ENCODE results near the gene SLK. TPM values are rescaled to one million over a fixed set of nuclear protein-coding genes. Genes with fewer than 3 reads are reported as not detected.

Gene SLK
- total and polyA plus RNA-seq, 10 of the 15 experiments (the other 5 are each of a cell fraction or from before 2014, with no cell fraction given): 2.5 to 24.2 (median 11.1) TPM

DNA sequence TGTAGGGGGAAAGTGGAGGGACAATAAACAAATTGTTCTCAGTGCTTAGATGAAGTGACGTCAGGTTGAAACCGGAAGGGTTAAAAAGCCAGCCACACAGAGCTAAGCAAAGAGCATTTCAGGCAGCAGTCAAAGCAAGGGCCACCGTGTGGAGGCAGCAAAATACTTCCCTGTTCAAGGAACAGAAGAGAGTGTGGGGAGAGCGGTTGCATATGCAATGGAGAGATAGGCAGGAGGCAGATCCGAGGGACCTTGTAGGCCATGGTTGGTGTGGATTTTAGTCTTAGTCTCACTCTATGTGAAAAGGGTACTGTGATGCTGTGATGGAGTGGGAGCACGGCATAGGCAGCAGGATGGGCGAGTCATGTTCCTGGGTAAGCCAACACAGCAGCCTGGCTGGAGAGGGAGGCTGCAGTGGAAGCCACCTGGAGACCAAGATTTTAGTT, 45.2 kb upstream of the SLK start:
- DNase-seq (ENCODE audit: low read depth, low spot score) (no peak), FAIRE-seq (no peak), ATAC-seq (no peak)
- Histone ChIP-seq H3K27me3 (replicated peaks in 1 of 2; ENCODE audit: control insufficient read depth in 2 of 2, insufficient read depth in 2 of 2, low read length in 1 of 2) (no peaks in the 10 kb centered on the region), H3K9ac (ENCODE audit: control insufficient read depth, insufficient read depth, low read length) (no peak overlapping the region), H3K4me2 (ENCODE audit: control insufficient read depth, insufficient read depth) (no peak overlapping the region), H4K20me1 (ENCODE audit: control insufficient read depth, insufficient read depth) (no peaks in the 10 kb centered on the region), H3K79me2 (ENCODE audit: control insufficient read depth, insufficient read depth, low read length) (peaks cover 11% of the 10 kb centered on the region), H3K4me1 (ENCODE audit: control insufficient read depth, insufficient read depth, low read length) (peaks cover 7% of the 10 kb centered on the region), H3K4me3 (no peak overlapping the region), H3K9me3 (replicated peaks; ENCODE audit: control insufficient read depth, insufficient read depth, low read length) (no peaks in the 10 kb centered on the region), H2AFZ (ENCODE audit: control insufficient read depth, low read depth, low read length) (peak overlapping the region; percentile 80), H3K27ac (ENCODE audit: control insufficient read depth, insufficient read depth) (no peak overlapping the region), H3K36me3 (ENCODE audit: control insufficient read depth in 2 of 2, insufficient read depth in 2 of 2, low read length in 1 of 2) (no peaks in the 10 kb centered on the region)
- ChIA-PET RAD21 (ENCODE audit: unreplicated experiment) (interaction anchor here (1.1 to 1.5 kb wide), 5 partner anchors 11 to 202 kb away, joined by 3 to 6 read pairs (median 4); partner anchors contain the start of gene SFR1), CTCF (interaction anchor here (0.5 to 2.0 kb wide), 5 partner anchors 13 to 384 kb away, joined by 3 to 8 read pairs (median 3); no protein-coding TSS in a partner anchor), SMC1A (ENCODE audit: uncharacterized antibody, unreplicated experiment) (interaction anchor here (0.7 to 1.4 kb wide), 9 partner anchors 12 to 204 kb away, joined by 3 to 5 read pairs (median 3); no protein-coding TSS in a partner anchor), POLR2A (interaction anchor here (0.7 to 1.1 kb wide), 5 partner anchors 11 to 334 kb away, joined by 3 read pairs; partner anchors contain the start of gene GSTO1)
- intact Hi-C loops (cut with micrococcal nuclease; ENCODE audit: unreplicated experiment): no loop called here
- 60% methylated on average over 7 of the region's 7 CpGs for WGBS (ENCODE audit: insufficient coverage, insufficient replicate concordance, low lambda C conversion rate, missing lambda C conversion rate)
- no TSS peak for BruUV-seq (replicated peaks)
- TF ChIP-seq YY1 (IDR thresholded peaks at IDR 0.05; ENCODE audit: low read depth, low read length) (no peak), CTCF (IDR thresholded peaks at IDR 0.05 in 2 of 3, conservative IDR thresholded peaks at IDR 0.05 in 1 of 3; ENCODE audit: control insufficient read depth in 2 of 3, extremely low read depth in 1 of 3, insufficient read depth in 1 of 3, low read depth in 3 of 3, low read length in 3 of 3) (peak in 1 of 3 experiments; percentile 6; a peak in 2 of 6 replicates), ZSCAN29 (IDR thresholded peaks at IDR 0.05) (no peak), CREM (IDR thresholded peaks at IDR 0.05; ENCODE audit: low read depth) (0 out of 2 replicates have a peak, but pooled peaks have one; percentile 16), CREB1 (IDR thresholded peaks at IDR 0.05; ENCODE audit: low read depth) (peak; percentile 36; the same call in 1 of the 2 replicates), POLR2A (IDR thresholded peaks at IDR 0.05; ENCODE audit: low read depth, low read length) (0 out of 2 replicates have a peak, but pooled peaks have one; percentile 31), ATF7 (IDR thresholded peaks at IDR 0.05; ENCODE audit: low read depth) (peak; percentile 74), GABPA (IDR thresholded peaks at IDR 0.05; ENCODE audit: low read depth) (0 out of 2 replicates have a peak, but pooled peaks have one; percentile 31), CEBPB (IDR thresholded peaks at IDR 0.05; ENCODE audit: borderline replicate concordance in 1 of 2, low read depth in 2 of 2, low read length in 2 of 2) (no peak)
- TF ChIP-seq, protein P1, sequence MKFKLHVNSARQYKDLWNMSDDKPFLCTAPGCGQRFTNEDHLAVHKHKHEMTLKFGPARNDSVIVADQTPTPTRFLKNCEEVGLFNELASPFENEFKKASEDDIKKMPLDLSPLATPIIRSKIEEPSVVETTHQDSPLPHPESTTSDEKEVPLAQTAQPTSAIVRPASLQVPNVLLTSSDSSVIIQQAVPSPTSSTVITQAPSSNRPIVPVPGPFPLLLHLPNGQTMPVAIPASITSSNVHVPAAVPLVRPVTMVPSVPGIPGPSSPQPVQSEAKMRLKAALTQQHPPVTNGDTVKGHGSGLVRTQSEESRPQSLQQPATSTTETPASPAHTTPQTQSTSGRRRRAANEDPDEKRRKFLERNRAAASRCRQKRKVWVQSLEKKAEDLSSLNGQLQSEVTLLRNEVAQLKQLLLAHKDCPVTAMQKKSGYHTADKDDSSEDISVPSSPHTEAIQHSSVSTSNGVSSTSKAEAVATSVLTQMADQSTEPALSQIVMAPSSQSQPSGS (IDR thresholded peaks at IDR 0.05; ENCODE audit: low read length): no peak
- TF ChIP-seq, protein P2, sequence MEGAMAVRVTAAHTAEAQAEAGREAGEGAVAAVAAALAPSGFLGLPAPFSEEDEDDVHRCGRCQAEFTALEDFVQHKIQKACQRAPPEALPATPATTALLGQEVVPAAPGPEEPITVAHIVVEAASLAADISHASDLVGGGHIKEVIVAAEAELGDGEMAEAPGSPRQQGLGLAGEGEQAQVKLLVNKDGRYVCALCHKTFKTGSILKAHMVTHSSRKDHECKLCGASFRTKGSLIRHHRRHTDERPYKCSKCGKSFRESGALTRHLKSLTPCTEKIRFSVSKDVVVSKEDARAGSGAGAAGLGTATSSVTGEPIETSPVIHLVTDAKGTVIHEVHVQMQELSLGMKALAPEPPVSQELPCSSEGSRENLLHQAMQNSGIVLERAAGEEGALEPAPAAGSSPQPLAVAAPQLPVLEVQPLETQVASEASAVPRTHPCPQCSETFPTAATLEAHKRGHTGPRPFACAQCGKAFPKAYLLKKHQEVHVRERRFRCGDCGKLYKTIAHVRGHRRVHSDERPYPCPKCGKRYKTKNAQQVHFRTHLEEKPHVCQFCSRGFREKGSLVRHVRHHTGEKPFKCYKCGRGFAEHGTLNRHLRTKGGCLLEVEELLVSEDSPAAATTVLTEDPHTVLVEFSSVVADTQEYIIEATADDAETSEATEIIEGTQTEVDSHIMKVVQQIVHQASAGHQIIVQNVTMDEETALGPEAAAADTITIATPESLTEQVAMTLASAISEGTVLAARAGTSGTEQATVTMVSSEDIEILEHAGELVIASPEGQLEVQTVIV (IDR thresholded peaks at IDR 0.05; ENCODE audit: borderline replicate concordance, partially characterized antibody): no peak
- in situ Hi-C loops (cut with MboI): no loop called here

All from GM12878 (cell line).